WTC11 (cell line): Measurements from ENCODE around the gene KIF3B. TPM values are rescaled to one million over a fixed set of nuclear protein-coding genes. Genes with fewer than 3 reads are reported as not detected.

Source experiments
- ATF1 ChIP-seq: sonication (generic); formaldehyde crosslinking; IDR thresholded peaks from 2 replicates; pipeline ENCODE4 v1.8.1; 2023; ENCODE audit warnings: mild to moderate bottlenecking, moderate library complexity, missing genetic modification reagents
- ATF2 ChIP-seq: sonication (generic); formaldehyde crosslinking; IDR thresholded peaks from 2 replicates; pipeline ENCODE4 v1.8.1; 2022; ENCODE audit warnings: low read depth, missing genetic modification reagents, borderline replicate concordance
- CBFB ChIP-seq: sonication (generic); formaldehyde crosslinking; IDR thresholded peaks from 2 replicates; pipeline ENCODE4 v1.8.1; 2022; ENCODE audit warnings: mild to moderate bottlenecking, low read depth, missing genetic modification reagents
- CREB1 ChIP-seq: sonication (generic); formaldehyde crosslinking; IDR thresholded peaks from 2 replicates; pipeline ENCODE4 v1.8.0; 2023; ENCODE audit warnings: mild to moderate bottlenecking, missing genetic modification reagents
- CREM ChIP-seq: sonication (generic); formaldehyde crosslinking; IDR thresholded peaks from 2 replicates; pipeline ENCODE4 v1.8.1; 2022; ENCODE audit warnings: mild to moderate bottlenecking, missing genetic modification reagents, moderate library complexity
- ERG ChIP-seq: fragments of 250-450 bp; sonication (Bioruptor Pico); IDR thresholded peaks from 2 replicates; pipeline ENCODE4 v1.8.0; 2021; ENCODE audit warnings: mild to moderate bottlenecking
- FOXP1 ChIP-seq: sonication (generic); formaldehyde crosslinking; IDR thresholded peaks from 2 replicates; pipeline ENCODE4 v1.8.0; 2022; ENCODE audit warnings: missing genetic modification reagents, mild to moderate bottlenecking, moderate library complexity, borderline replicate concordance
- GRHL2 ChIP-seq: fragments of 250-450 bp; sonication (Bioruptor Pico); IDR thresholded peaks from 2 replicates; pipeline ENCODE4 v1.8.0; 2022; ENCODE audit warnings: mild to moderate bottlenecking, moderate library complexity; ENCODE audit not compliant: insufficient replicate concordance, severe bottlenecking
- HMGXB4 ChIP-seq: sonication (generic); formaldehyde crosslinking; IDR thresholded peaks from 2 replicates; pipeline ENCODE4 v1.8.1; 2023; ENCODE audit warnings: mild to moderate bottlenecking, moderate library complexity, missing genetic modification reagents
- IRF1 ChIP-seq: sonication (generic); formaldehyde crosslinking; IDR thresholded peaks from 2 replicates; pipeline ENCODE4 v1.8.0; 2023; ENCODE audit warnings: missing genetic modification reagents
- JUN ChIP-seq: sonication (generic); formaldehyde crosslinking; IDR thresholded peaks from 2 replicates; pipeline ENCODE4 v1.8.0; 2023; ENCODE audit warnings: mild to moderate bottlenecking, missing genetic modification reagents
- KAT7 ChIP-seq: sonication (generic); formaldehyde crosslinking; IDR thresholded peaks from 2 replicates; pipeline ENCODE4 v1.8.1; 2023; ENCODE audit warnings: missing genetic modification reagents, mild to moderate bottlenecking, borderline replicate concordance
- MYBL2 ChIP-seq: sonication (generic); formaldehyde crosslinking; IDR thresholded peaks from 2 replicates; pipeline ENCODE4 v1.8.1; 2023; ENCODE audit warnings: mild to moderate bottlenecking, moderate library complexity, missing genetic modification reagents
- NR3C1 ChIP-seq: sonication (generic); formaldehyde crosslinking; conservative IDR thresholded peaks from 2 replicates; pipeline ENCODE4 v1.8.1; 2023; ENCODE audit warnings: low read depth, mild to moderate bottlenecking, missing genetic modification reagents
- OVOL2 ChIP-seq: fragments of 250-450 bp; sonication (Bioruptor Pico); IDR thresholded peaks from 2 replicates; pipeline ENCODE4 v1.9.0; 2021; ENCODE audit warnings: mild to moderate bottlenecking, borderline replicate concordance
- SMAD3 ChIP-seq: sonication (generic); formaldehyde crosslinking; IDR thresholded peaks from 2 replicates; pipeline ENCODE4 v1.8.0; 2022; ENCODE audit warnings: missing genetic modification reagents, mild to moderate bottlenecking, borderline replicate concordance
- SOX15 ChIP-seq: fragments of 250-450 bp; sonication (Bioruptor Pico); IDR thresholded peaks from 2 replicates; pipeline ENCODE4 v1.9.0; 2021; ENCODE audit warnings: mild to moderate bottlenecking
- SP1 ChIP-seq: sonication (generic); formaldehyde crosslinking; conservative IDR thresholded peaks from 2 replicates; pipeline ENCODE4 v1.8.1; 2022; ENCODE audit warnings: missing genetic modification reagents
- TCF7 ChIP-seq: sonication (generic); formaldehyde crosslinking; IDR thresholded peaks from 2 replicates; pipeline ENCODE4 v1.8.0; 2022; ENCODE audit warnings: mild to moderate bottlenecking, low read depth, missing genetic modification reagents, moderate library complexity
- ZNF121 ChIP-seq: sonication (generic); formaldehyde crosslinking; IDR thresholded peaks from 2 replicates; pipeline ENCODE4 v1.8.0; 2023; ENCODE audit warnings: missing genetic modification reagents
- ZNF281 ChIP-seq: sonication (generic); formaldehyde crosslinking; IDR thresholded peaks from 2 replicates; pipeline ENCODE4 v1.8.0; 2023; ENCODE audit warnings: mild to moderate bottlenecking, missing genetic modification reagents
- ZNF416 ChIP-seq: fragments of 250-450 bp; sonication (Bioruptor Pico); IDR thresholded peaks from 2 replicates; pipeline ENCODE4 v1.9.0; 2021; ENCODE audit warnings: mild to moderate bottlenecking, inconsistent platforms
- ZNF423 ChIP-seq: fragments of 250-450 bp; sonication (Bioruptor Pico); IDR thresholded peaks from 2 replicates; pipeline ENCODE4 v2.1.2; 2022; ENCODE audit warnings: mild to moderate bottlenecking, moderate library complexity
- ZSCAN18 ChIP-seq: fragments of 250-450 bp; sonication (Bioruptor Pico); IDR thresholded peaks from 2 replicates; pipeline ENCODE4 v2.1.2; 2022; ENCODE audit warnings: mild to moderate bottlenecking, moderate library complexity
- total RNA-seq: library from RNA; stranded (reverse); gene quantifications from 3 replicates; pipeline ENCODE4 v1.2.3, GENCODE V29; 2021
- TF ChIP-seq, protein P1 (sequence below): fragments of 250-450 bp; sonication (Bioruptor Pico); IDR thresholded peaks from 2 replicates; pipeline ENCODE4 v1.9.0; 2021; ENCODE audit warnings: mild to moderate bottlenecking
- TF ChIP-seq, protein P2 (sequence below): sonication (generic); formaldehyde crosslinking; IDR thresholded peaks from 2 replicates; pipeline ENCODE4 v1.8.0; 2022; ENCODE audit warnings: mild to moderate bottlenecking, missing genetic modification reagents
- TF ChIP-seq, protein P3 (sequence below): sonication (generic); formaldehyde crosslinking; conservative IDR thresholded peaks from 2 replicates; pipeline ENCODE4 v1.8.1; 2022; ENCODE audit warnings: mild to moderate bottlenecking, missing genetic modification reagents
- TF ChIP-seq, protein P4 (sequence below): sonication (generic); formaldehyde crosslinking; IDR thresholded peaks from 2 replicates; pipeline ENCODE4 v1.8.0; 2022; ENCODE audit warnings: mild to moderate bottlenecking, missing genetic modification reagents

Gene KIF3B
- total RNA-seq, 1 experiment from 2014 or later: 21.5 TPM

DNA sequence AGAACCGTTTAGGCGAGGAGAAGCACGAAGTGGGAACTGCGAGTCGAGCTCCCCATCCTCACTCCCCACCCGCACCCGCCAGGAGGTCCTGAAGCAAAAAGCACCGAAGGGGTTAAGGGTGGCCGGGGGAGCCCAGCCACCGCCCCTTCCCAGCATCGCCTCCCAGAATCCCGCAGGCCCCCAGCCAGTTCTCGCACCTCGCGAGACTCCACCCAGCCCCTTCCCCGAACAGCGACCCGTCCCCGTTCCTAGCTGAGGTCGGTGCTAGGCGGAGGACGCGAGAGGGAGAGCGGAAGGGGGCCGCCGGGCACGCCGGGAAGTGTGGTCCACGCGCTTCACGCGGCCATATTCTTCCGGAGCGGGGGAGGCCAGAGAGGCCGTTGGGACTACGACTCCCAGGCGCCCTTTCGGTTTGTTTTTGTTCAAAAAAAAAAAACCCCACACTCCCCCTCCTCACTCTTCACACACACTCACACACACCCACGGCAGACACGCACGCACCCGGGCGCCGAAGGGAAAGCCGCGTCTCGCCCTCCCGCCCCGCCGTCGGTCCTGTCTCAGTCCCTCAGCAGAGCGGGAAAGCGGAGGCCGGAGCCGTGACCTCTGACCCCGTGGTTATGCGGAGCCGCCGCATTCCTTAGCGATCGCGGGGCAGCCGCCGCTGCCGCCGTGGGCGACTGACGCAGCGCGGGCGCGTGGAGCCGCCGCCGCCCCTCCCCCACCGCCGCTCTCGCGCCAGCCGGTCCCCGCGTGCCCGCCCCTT is 80.6 kb downstream of the KIF3B start, which contains the start of gene ASXL1 (continued):
- no peak for TF ChIP-seq IRF1 (CRISPR knock-in tag)
- TF ChIP-seq, protein P1, sequence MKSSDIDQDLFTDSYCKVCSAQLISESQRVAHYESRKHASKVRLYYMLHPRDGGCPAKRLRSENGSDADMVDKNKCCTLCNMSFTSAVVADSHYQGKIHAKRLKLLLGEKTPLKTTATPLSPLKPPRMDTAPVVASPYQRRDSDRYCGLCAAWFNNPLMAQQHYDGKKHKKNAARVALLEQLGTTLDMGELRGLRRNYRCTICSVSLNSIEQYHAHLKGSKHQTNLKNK (CRISPR knock-in tag): no peak
- TF ChIP-seq NR3C1 (CRISPR knock-in tag): no peak
- TF ChIP-seq OVOL2 (CRISPR knock-in tag): no peak
- TF ChIP-seq SP1: peak; percentile 86
- TF ChIP-seq, protein P2, sequence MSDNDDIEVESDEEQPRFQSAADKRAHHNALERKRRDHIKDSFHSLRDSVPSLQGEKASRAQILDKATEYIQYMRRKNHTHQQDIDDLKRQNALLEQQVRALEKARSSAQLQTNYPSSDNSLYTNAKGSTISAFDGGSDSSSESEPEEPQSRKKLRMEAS: no peak
- TF ChIP-seq ZNF416 (CRISPR knock-in tag): no peak
- no peak for TF ChIP-seq SMAD3
- peak; percentile 9; the same call in 1 of the 2 replicates for TF ChIP-seq ZNF423 (CRISPR knock-in tag)
- TF ChIP-seq, protein P3, sequence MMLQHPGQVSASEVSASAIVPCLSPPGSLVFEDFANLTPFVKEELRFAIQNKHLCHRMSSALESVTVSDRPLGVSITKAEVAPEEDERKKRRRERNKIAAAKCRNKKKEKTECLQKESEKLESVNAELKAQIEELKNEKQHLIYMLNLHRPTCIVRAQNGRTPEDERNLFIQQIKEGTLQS (CRISPR knock-in tag): no peak
- TF ChIP-seq TCF7: no peak
- TF ChIP-seq CREB1 (CRISPR knock-in tag): no peak
- no peak for TF ChIP-seq ZSCAN18 (CRISPR knock-in tag)
- peak; percentile 63; the same call in 1 of the 2 replicates for TF ChIP-seq MYBL2 (CRISPR knock-in tag)
- TF ChIP-seq ATF2: no peak
- no peak for TF ChIP-seq HMGXB4 (CRISPR knock-in tag)
- TF ChIP-seq GRHL2 (CRISPR knock-in tag): no peak
- TF ChIP-seq FOXP1: peak; percentile 42; the same call in 1 of the 2 replicates
- TF ChIP-seq ATF1 (CRISPR knock-in tag): no peak
- TF ChIP-seq, protein P4, sequence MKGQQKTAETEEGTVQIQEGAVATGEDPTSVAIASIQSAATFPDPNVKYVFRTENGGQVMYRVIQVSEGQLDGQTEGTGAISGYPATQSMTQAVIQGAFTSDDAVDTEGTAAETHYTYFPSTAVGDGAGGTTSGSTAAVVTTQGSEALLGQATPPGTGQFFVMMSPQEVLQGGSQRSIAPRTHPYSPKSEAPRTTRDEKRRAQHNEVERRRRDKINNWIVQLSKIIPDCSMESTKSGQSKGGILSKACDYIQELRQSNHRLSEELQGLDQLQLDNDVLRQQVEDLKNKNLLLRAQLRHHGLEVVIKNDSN (CRISPR knock-in tag): peak; percentile 16; the same call in 1 of the 2 replicates
- TF ChIP-seq CBFB (CRISPR knock-in tag): no peak; the same call in 1 of the 2 replicates
- TF ChIP-seq JUN: no peak
- TF ChIP-seq ERG (CRISPR knock-in tag): no peak
- no peak for TF ChIP-seq KAT7
- no peak for TF ChIP-seq ZNF121 (CRISPR knock-in tag)
- no peak for TF ChIP-seq CREM
- no peak for TF ChIP-seq ZNF281
- no peak for TF ChIP-seq SOX15 (CRISPR knock-in tag)
